Tibial nerve (tissue), 4 donors: ENCODE results near the gene COCH. TPM values are rescaled to one million over a fixed set of nuclear protein-coding genes. Genes with fewer than 3 reads are reported as not detected.

ENCODE experiments used
- DNase-seq, 2 donors: peaks; one replicate each; pipeline ENCODE4 v3.0.0-alpha.2; 2019; ENCODE audit warnings: low spot score in 2 of 2
- H3K27ac ChIP-seq, 4 donors: fragments of 200-600 bp; sonication (generic) in 3 of 4; one replicate each; pipeline ENCODE4 v1.5.1; 2017 to 2019; ENCODE audit warnings: mild to moderate bottlenecking in 1 of 4
- H3K27me3 ChIP-seq, 2 donors: fragments of 200-600 bp; sonication (generic) in 1 of 2; one replicate each; pipeline versions ENCODE4 v1.5.1 to v1.6.0; 2017 to 2019
- H3K36me3 ChIP-seq, 3 donors: fragments of 200-600 bp; sonication (generic); one replicate each; pipeline ENCODE4 v1.5.1; 2018 to 2019
- H3K4me1 ChIP-seq, 4 donors: fragments of 200-600 bp; sonication (generic) in 3 of 4; one replicate each; pipeline ENCODE4 v1.5.1; 2017 to 2019
- H3K4me3 ChIP-seq, 4 donors: fragments of 200-600 bp; sonication (generic) in 3 of 4; one replicate each; pipeline ENCODE4 v1.5.1; 2017 to 2019; ENCODE audit warnings: mild to moderate bottlenecking in 1 of 4, moderate library complexity in 1 of 4
- H3K9me3 ChIP-seq, 4 donors: fragments of 200-600 bp; sonication (generic) in 3 of 4; one replicate each; pipeline ENCODE4 v1.5.1; 2017 to 2019
- CTCF ChIP-seq, 5 experiments: fragments of 200-600 bp in 3 of 5; fragments of 450-650 bp in 2 of 5; sonication (generic) in 3 of 5; IDR thresholded peaks; one replicate each; pipeline ENCODE4 v1.5.1; 2016 to 2019; ENCODE audit warnings: antibody characterized with exemption in 5 of 5, mild to moderate bottlenecking in 3 of 5, moderate library complexity in 2 of 5
- EP300 ChIP-seq, 2 donors: sonication (generic); formaldehyde crosslinking; IDR thresholded peaks; one replicate each; pipeline ENCODE4 v1.6.1; 2017; ENCODE audit warnings: antibody characterized with exemption in 2 of 2, mild to moderate bottlenecking in 1 of 2
- POLR2A ChIP-seq, 2 donors: fragments of 450-650 bp; IDR thresholded peaks; one replicate each; pipeline ENCODE4 v1.6.1; 2017; ENCODE audit warnings: antibody characterized with exemption in 2 of 2, mild to moderate bottlenecking in 2 of 2, moderate library complexity in 2 of 2
- WGBS, 2 donors: methylation state at CpG; one replicate each; pipeline ENCODE4 v1.1.5; 2018; 5-methylcytosine and 5-hydroxymethylcytosine counted together
- total RNA-seq, 4 donors: library from RNA; depleted of rRNA; stranded (reverse); fragments of >200 nt; gene quantifications; one replicate each; pipeline ENCODE4 v1.1.0, GENCODE V29; 2016

Gene COCH
- total RNA-seq, 4 donors from 2014 or later, result 3.6 to 10.3 (median 5.4) TPM

DNA sequence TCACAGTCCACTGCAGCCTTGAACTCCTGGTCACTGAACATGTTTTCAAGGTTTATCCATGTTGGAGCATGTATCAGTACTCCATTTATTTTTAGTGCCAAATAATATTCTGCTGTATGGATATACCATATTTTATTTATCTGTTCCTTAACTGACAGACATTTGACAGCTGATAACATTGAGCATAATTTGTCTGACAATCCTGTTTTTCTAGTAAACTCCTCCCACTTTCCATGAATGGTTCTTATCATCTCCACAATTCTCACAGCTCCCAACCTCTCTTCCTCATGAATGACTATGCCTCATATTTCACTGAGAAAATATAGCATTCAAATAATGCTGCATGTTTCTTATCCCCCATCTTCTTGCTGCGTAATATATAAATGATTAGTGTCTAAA, 33.3 kb downstream of the COCH start:
- no peak for TF ChIP-seq CTCF (IDR thresholded peaks at IDR 0.05)
- TF ChIP-seq EP300 (IDR thresholded peaks at IDR 0.05), result no peak
- no peak for TF ChIP-seq POLR2A (IDR thresholded peaks at IDR 0.05)
- H3K36me3 ChIP-seq, result peaks cover 0 to 56% (median 0%) of the 10 kb centered on the region in 3 donors
- WGBS, 2 donors, result 91 to 96% methylated on average over 1 of the region's 1 CpG

GRCh38 chr14:30908826-30909225, 34.5 kb downstream of the COCH start:
- Histone ChIP-seq H3K36me3 (peaks cover 0 to 54% (median 0%) of the 10 kb centered on the region in 3 donors), H3K9me3 (no peaks in the 10 kb centered on the region), H3K4me3 (no peak overlapping the region), H3K4me1 (no peaks in the 10 kb centered on the region), H3K27me3 (no peaks in the 10 kb centered on the region), H3K27ac (no peak overlapping the region)
- DNase-seq, result no peak
- WGBS, 2 donors, result 84% methylated on average over 2 of the region's 2 CpGs
- TF ChIP-seq POLR2A (IDR thresholded peaks at IDR 0.05) (no peak), CTCF (IDR thresholded peaks at IDR 0.05) (no peak), EP300 (IDR thresholded peaks at IDR 0.05) (no peak)

More for the DNA sequence above, 33.3 kb downstream of the COCH start:
- Histone ChIP-seq H3K9me3 (no peaks in the 10 kb centered on the region), H3K27ac (no peak overlapping the region), H3K27me3 (no peaks in the 10 kb centered on the region), H3K4me1 (no peaks in the 10 kb centered on the region), H3K4me3 (no peak overlapping the region)
- no peak for DNase-seq

DNA sequence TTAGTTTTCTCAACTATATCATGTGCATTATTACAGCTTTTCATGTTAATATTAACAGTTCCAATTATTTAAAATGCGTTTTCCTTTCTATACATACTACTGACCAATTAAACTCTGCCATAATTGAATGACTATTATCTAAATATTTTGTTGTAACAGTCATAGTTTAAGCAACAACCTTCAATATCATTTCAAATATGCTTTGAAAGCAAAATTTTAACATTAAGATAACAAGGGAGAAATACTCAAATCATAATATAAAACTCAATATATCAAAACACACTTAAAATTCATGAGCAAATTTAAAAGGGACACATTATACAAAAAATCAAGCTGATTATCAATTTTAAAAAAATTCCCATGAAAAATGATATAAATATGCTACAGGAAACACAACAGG, 40.5 kb downstream of the COCH start:
- DNase-seq, result no peak
- no peak overlapping the region for H3K27ac ChIP-seq
- no peaks in the 10 kb centered on the region for H3K9me3 ChIP-seq
- WGBS, 2 donors, result 87 to 98% methylated on average over 1 of the region's 1 CpG
- peaks cover 0 to 23% (median 0%) of the 10 kb centered on the region in 3 donors for H3K36me3 ChIP-seq
- no peaks in the 10 kb centered on the region for H3K27me3 ChIP-seq
- TF ChIP-seq EP300 (IDR thresholded peaks at IDR 0.05) (no peak), CTCF (IDR thresholded peaks at IDR 0.05) (no peak), POLR2A (IDR thresholded peaks at IDR 0.05) (no peak)
- peaks cover 0 to 15% (median 9%) of the 10 kb centered on the region in 4 donors for H3K4me1 ChIP-seq
- no peak overlapping the region for H3K4me3 ChIP-seq

DNA sequence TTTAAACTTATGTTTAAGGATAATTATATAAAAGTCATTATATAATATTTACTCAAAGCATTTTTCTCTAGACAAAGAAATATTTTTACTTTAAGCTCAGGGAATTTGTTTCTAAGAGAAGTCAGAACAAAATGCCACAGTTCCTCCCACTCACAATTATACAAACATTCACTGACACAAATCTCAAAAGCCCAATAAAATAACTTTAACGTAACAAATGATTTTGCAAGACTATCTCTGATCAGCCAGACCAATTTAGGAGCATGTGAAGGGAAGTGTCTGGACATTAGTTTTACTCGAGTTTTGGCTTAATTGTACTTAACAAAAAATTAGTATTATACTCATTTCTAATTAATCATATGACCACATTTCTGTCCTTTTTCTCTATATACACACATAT, 41.2 kb downstream of the COCH start:
- no peak overlapping the region for H3K27ac ChIP-seq
- TF ChIP-seq POLR2A (IDR thresholded peaks at IDR 0.05), result no peak
- no peak for TF ChIP-seq CTCF (IDR thresholded peaks at IDR 0.05)
- TF ChIP-seq EP300 (IDR thresholded peaks at IDR 0.05), result no peak
- H3K4me1 ChIP-seq, result peaks cover 0 to 15% (median 9%) of the 10 kb centered on the region in 4 donors
- no peaks in the 10 kb centered on the region for H3K27me3 ChIP-seq
- no peak for DNase-seq
- 20 to 22% methylated on average over 2 of the region's 2 CpGs for WGBS, 2 donors
- H3K9me3 ChIP-seq, result no peaks in the 10 kb centered on the region
- H3K36me3 ChIP-seq, result peaks cover 0 to 17% (median 0%) of the 10 kb centered on the region in 3 donors
- no peak overlapping the region for H3K4me3 ChIP-seq

GRCh38 chr14:30921305-30921704, 46.9 kb downstream of the COCH start:
- no peak overlapping the region for H3K27ac ChIP-seq
- H3K4me1 ChIP-seq, result no peaks in the 10 kb centered on the region
- H3K36me3 ChIP-seq, result peaks cover 0 to 12% (median 0%) of the 10 kb centered on the region in 3 donors
- TF ChIP-seq CTCF (IDR thresholded peaks at IDR 0.05) (no peak), EP300 (IDR thresholded peaks at IDR 0.05) (no peak), POLR2A (IDR thresholded peaks at IDR 0.05) (no peak)
- no peak overlapping the region for H3K4me3 ChIP-seq
- H3K27me3 ChIP-seq, result no peaks in the 10 kb centered on the region
- no peak for DNase-seq
- 80 to 83% methylated on average over 1 of the region's 1 CpG for WGBS, 2 donors
- H3K9me3 ChIP-seq, result no peaks in the 10 kb centered on the region
